Stimulated activated CD8-positive, alpha-beta memory T cell treated with anti-CD3 and anti-CD28 coated beads, Interleukin-4, amount 100 ng/mL, for 48 hours (primary cell): ENCODE measurements around the gene BUB3.

Source experiments
- DNase-seq: peaks from one replicate; pipeline ENCODE4 v3.0.0-alpha.2; 2020

BUB3 gene

DNA sequence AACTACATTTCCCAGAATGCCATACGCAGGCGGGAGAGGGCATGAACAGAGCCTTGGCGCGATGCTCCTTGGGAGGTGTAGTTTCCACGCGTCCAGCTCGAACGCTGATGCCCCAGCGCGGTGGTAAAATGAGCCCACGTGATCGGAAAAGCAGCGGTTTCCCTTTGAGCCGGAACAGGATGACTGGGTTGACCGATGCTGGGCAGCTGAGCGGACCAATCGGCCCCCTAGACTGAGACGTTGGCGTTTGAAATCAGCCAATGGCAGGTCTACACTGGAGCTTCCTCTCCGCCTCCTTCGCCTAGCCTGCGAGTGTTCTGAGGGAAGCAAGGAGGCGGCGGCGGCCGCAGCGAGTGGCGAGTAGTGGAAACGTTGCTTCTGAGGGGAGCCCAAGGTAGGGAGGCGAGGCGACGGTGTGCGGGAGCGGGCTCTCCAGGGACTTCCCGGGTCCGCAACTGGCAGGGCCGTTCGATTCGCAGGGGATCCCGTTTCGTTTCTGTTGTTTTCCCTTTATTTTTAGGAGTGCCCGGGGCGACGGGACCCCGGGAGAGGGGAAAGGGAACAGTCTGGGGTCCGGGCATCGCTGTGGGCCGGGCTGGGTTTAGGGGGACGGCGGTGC, at the start of gene BUB3:
TSS of gene BUB3 (plus strand) at position 311 of the 619 bp plus-strand sequence. CDS start 516 bp downstream, outside the sequence.
- DNase-seq, result peak; percentile 94

GRCh38 chr10:123109466-123109865, 44.7 kb upstream of the BUB3 start:
- no peak for DNase-seq

GRCh38 chr10:123117644-123118417, 36.4 kb upstream of the BUB3 start:
- DNase-seq, result no peak

- DNase-seq, result no peak
Observed at GRCh38 chr10:123119081-123119480, 35.1 kb upstream of the BUB3 start.

DNA sequence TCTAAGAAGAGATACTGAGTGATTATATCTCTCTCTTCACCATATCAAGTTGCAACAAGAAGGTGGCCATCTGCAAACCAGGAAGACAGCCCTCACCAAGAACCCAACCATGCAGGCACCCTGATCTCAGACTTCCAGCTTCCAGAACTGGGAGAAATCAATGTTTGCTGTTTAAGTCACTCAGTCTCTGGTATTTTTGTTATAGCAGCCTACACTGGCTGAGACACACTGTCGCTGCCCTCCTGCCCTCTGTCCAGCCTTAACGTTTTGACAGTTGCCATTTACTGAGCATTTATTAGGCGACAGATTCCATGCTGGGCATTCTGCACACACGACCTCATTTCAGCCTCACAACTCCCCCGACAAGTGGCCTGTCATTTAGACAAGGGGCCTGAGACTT, 28.0 kb upstream of the BUB3 start:
- DNase-seq, result no peak

GRCh38 chr10:123129618-123130271, 24.5 kb upstream of the BUB3 start:
- no peak for DNase-seq

DNA sequence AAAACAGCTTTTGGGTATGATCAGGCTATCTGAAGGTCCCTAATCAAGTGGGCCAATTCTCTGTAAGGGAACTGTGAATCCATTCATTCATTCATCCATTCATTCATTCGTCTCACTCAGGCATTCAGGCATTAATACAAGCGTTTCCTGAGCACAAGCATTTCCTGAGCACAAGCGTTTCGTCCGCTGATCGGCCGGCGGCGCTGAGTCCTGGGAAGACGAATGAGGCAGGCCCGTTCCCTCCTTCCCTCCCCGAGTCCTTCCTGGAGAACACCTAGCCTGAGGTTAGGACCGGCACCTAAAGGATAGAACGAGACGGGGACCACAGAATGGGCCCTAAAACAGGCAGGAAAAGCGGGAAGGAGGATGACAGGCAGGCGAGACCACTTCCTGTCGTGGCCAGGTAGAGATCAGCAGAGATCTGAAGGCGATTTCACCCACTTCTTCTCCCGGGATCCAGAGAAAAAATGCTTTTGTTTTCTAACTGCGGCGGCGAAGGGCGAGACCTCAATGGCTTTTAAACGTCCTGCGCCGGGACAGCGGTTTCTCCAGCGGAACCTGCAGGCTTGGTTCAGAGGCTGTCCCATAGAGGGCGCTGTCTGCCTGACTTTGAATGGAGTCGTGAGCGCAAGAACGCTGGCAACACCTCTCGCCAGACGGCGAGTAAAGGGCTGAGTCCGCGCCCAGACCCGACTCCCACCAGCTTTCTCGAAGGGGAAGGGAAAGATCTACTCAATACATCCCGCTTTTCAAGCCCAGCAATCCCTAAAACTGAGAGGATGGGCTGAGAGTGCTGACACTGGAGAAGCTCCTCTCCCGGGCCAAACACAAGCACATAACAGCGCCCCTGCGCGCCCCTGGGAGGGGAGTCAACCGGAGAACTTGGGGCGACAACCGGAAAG, 21.4 kb upstream of the BUB3 start:
- peak; percentile 94 for DNase-seq

- no peak for DNase-seq
Observed at GRCh38 chr10:123133541-123134342, 20.5 kb upstream of the BUB3 start.

DNA sequence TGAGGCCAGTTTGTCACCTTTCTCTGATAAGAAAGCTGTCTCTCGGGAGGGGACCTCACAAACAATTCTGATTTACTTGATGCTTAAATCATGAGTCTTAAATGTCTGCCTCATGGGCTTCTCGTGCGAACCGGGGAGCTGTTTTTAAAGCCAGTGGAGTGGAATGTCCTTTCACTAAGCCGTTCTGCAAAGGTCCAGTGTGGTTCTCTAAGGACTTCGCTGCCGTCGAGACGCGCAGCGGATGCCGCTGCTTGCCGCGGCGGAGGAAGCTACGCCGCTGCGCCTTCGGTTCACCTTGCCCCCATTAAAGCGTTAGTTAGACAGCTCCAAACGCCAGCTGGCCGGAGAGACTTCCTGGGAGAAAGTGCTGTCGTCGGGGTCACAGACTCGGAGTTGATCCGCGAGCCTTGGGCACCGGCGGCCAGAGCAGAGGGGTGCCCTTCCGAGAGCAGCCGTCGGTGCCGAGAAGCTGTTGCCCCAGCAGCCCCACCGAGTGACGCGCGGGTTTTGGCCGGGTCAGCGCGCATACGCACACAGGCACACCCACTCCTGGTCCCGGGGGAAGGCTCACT, 19.8 kb upstream of the BUB3 start:
- DNase-seq, result peak; percentile 33

DNA sequence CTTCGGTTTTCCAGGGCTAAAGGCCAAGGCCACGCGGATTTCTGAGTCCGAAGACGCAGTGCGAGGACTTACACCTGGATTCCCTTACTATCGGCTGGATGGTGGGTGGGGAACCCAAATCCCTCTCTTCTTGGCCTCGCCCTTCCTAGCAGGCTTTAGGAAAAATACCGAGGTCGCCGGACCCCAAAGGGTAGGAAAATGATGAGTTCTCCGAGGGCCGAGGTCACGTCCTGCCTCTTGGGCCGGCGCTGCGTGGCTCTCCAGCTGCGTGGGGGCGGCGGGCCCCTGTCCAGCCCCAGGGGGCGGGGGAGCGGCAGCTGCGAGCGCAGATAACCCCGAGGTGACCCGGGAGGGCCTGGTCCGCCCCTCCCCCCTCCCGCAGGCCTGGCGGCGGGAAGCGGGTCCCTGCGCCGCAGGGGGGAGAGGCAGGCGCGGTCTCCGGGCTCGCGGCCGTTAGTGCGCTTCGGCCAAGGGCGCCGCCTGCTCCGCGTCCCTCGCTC, 19.2 kb upstream of the BUB3 start:
- DNase-seq, result no peak

GRCh38 chr10:123135415-123136141, 18.6 kb upstream of the BUB3 start, which contains the start of gene HMX3:
HMX3 (plus strand) TSS chr10:123135970; CDS start chr10:123136051, 81 bp downstream.
- DNase-seq, result peak; percentile 59

DNA sequence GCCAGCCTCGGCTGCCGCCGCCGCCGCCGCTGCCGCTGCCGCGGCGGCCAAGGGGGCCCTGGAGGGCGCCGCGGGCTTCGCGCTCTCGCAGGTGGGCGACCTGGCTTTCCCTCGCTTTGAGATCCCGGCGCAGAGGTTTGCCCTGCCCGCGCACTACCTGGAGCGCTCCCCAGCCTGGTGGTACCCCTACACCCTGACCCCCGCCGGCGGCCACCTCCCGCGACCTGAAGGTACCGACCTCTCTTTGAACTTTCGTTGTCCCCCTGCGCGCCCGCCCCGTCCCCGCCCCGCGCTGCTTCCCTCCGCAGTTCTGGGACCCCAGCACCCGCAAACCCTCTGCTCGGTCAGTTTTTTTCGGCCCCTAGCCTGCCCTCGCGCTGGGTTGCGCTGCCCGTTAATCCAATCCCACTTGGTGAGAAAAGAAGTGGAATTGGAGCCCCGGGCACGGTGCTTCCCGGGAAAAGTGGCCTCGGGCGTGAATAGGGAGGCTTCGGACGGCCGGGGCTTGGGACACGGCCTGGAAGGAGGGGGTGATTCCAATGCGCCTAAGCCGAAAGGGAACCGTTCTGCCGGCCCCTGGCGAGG, 17.9 kb upstream of the BUB3 start:
- DNase-seq, result no peak

DNA sequence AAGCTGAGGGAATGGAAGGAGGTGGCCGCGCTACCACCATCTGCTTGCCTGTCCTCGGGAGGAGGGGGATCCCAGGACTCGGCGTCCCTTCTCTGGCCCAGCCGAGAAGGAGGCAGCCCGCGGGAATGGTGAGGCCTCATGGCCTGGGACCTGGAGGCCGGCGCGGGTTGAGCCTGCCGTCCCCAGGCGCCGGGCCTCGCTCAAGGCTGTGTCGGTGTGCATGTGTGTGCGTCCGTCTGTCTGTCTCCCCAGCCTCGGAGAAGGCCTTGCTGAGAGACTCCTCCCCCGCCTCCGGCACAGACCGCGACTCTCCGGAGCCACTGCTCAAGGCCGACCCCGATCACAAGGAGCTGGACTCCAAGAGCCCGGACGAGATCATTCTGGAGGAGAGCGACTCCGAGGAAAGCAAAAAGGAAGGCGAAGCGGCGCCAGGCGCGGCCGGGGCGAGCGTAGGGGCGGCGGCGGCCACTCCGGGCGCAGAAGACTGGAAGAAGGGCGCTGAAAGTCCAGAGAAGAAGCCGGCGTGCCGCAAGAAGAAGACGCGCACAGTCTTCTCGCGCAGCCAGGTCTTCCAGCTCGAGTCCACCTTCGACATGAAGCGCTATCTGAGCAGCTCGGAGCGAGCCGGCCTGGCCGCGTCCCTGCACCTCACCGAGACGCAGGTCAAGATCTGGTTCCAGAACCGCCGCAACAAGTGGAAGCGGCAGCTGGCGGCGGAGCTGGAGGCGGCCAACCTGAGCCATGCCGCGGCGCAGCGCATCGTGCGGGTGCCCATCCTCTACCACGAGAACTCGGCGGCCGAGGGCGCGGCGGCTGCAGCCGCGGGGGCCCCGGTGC, 17.2 kb upstream of the BUB3 start:
- peak; percentile 44 for DNase-seq

DNA sequence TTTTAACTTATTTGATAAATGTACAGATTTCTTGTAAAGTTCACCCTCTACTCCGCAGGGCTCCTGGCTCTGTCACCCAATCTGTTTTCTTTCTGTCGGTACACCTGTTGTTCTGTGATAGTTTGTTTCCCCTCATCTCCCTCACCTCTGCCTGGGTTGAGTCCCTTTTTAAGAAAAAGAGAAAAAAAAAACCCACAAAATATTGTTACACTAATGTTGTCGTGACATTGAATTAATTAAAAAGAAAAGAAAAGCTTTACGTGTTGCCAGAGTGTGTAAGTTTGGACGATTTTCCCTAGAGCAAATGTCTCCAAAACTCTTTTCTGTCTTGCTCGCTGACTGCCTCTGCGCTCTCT, 15.1 kb upstream of the BUB3 start:
- no peak for DNase-seq

- DNase-seq, result peak; percentile 32
Observed at GRCh38 chr10:123139521-123140163, 14.6 kb upstream of the BUB3 start.

DNA sequence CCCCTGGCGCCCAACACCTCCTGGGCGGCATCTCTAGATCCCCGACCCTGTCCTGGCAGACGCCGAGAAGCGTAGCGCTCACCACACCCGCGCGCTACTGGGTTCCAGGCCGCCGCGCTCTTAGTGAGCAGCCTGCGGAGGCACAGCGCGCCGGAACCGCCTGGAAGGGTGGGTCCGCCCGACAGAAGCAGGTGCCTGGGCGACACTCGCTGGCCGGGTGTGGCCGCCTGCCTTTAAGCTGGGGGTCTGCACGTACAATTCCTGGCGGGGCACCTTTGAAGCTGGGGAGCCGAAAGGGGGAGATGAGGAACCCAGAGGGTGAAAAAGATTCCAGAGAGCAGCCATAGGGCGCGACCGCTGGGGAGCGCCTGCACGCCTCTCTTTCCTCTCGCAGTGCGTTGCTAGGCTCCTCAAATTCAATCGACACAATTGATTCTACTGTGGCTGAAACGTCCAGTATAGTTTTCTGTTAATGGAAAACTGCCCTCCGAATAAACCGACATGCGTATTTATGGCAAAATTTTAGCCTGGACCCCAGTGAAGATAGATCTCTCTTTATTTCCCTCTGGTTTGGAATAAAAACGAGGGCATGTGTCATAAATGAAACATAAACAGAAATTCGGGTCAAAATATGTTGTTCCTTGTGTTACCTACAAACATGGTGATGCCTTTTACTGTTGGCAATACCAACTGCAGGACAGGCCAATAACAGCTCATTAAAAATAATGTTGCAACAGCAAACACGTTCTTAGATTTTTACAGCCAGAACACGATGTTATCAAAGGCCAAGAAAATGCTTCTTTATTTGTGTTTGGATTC, 13.8 kb upstream of the BUB3 start:
- peak; percentile 39 for DNase-seq

GRCh38 chr10:123140983-123141390, 13.2 kb upstream of the BUB3 start:
- DNase-seq, result no peak
